Body of pancreas (tissue), 4 donors: ENCODE results near the gene RANGAP1. TPM values are rescaled to one million over a fixed set of nuclear protein-coding genes. Genes with fewer than 3 reads are reported as not detected.

ENCODE experiments used
- ATAC-seq: fragments of 150-250 bp; one replicate; pipeline ENCODE4 v1.9.1; 2016
- DNase-seq, 4 donors: peaks; one replicate each; pipeline ENCODE4 v3.0.0-alpha.2; 2019
- H3K27ac ChIP-seq, 4 donors: fragments of 200-600 bp; sonication (generic); 1 replicate in 3 of 4; 2 replicates in 1 of 4; pipeline versions ENCODE4 v1.5.1 to v1.6.1; 2016 to 2019; ENCODE audit warnings: mild to moderate bottlenecking in 1 of 4, mixed read lengths in 1 of 4, moderate library complexity in 1 of 4
- H3K27me3 ChIP-seq, 2 donors: fragments of 200-600 bp; sonication (generic); one replicate each; pipeline ENCODE4 v1.6.0; 2016; ENCODE audit warnings: mild to moderate bottlenecking in 1 of 2
- H3K36me3 ChIP-seq, 2 donors: fragments of 200-600 bp; sonication (generic); replicated peaks in 1 of 2; 2 replicates each; pipeline ENCODE4 v1.5.1; 2016; ENCODE audit warnings: low read depth in 2 of 2; ENCODE audit not compliant: insufficient read depth in 1 of 2
- H3K4me1 ChIP-seq: fragments of 200-600 bp; sonication (generic); one replicate; pipeline ENCODE4 v1.6.0; 2016
- H3K4me3 ChIP-seq, 2 donors: fragments of 200-600 bp; sonication (generic); 1 replicate in 1 of 2; 2 replicates in 1 of 2; pipeline ENCODE4 v1.5.1; 2016 to 2019
- H3K9me3 ChIP-seq, 3 donors: fragments of 200-600 bp; sonication (generic); 1 replicate in 2 of 3; 2 replicates in 1 of 3; pipeline ENCODE4 v1.5.1; 2016
- CTCF ChIP-seq, 7 experiments: fragments of 450-650 bp in 4 of 7; fragments of 200-600 bp in 3 of 7; sonication (generic) in 3 of 7; IDR thresholded peaks; one replicate each; pipeline ENCODE4 v1.5.1; 2016 to 2019; ENCODE audit warnings: antibody characterized with exemption in 7 of 7
- POLR2A ChIP-seq, 3 donors: fragments of 450-650 bp; IDR thresholded peaks; one replicate each; pipeline ENCODE4 v1.6.1; 2016; ENCODE audit warnings: antibody characterized with exemption in 3 of 3, mild to moderate bottlenecking in 2 of 3
- WGBS, 2 donors: methylation state at CpG; one replicate each; pipeline ENCODE4 v1.1.5; 2017; 5-methylcytosine and 5-hydroxymethylcytosine counted together
- intact Hi-C: fragments of 100-400 bp; cut with DNase I; formaldehyde crosslinking; loops from one replicate; pipeline ENCODE4 v1.15.1; 2023
- total RNA-seq, 2 donors: library from RNA; depleted of rRNA; stranded (reverse); fragments of >200 nt; gene quantifications; one replicate each; pipeline ENCODE4 v1.1.0, GENCODE V29; 2016

Gene RANGAP1
- total RNA-seq, 2 donors from 2014 or later, result 45.4 to 62.3 TPM

GRCh38 chr22:41315586-41315985 lies 29.6 kb upstream of the RANGAP1 start:
- no peak for TF ChIP-seq CTCF (IDR thresholded peaks at IDR 0.05)
- TF ChIP-seq POLR2A (IDR thresholded peaks at IDR 0.05), result no peak
- H3K4me1 ChIP-seq, result no peaks in the 10 kb centered on the region
- intact Hi-C loops, result no loop called here
- H3K9me3 ChIP-seq, result no peaks in the 10 kb centered on the region
- no peak overlapping the region for H3K4me3 ChIP-seq
- no peak overlapping the region for H3K27ac ChIP-seq
- DNase-seq (no peak), ATAC-seq (no peak)
- WGBS, 2 donors, result 65 to 71% methylated on average over 1 of the region's 1 CpG
- no peaks in the 10 kb centered on the region for H3K27me3 ChIP-seq
- H3K36me3 ChIP-seq, result no peaks in the 10 kb centered on the region

GRCh38 chr22:41314821-41315220 lies 28.8 kb upstream of the RANGAP1 start:
- no peaks in the 10 kb centered on the region for H3K36me3 ChIP-seq
- DNase-seq, result no peak
- no peaks in the 10 kb centered on the region for H3K9me3 ChIP-seq
- no peak for TF ChIP-seq CTCF (IDR thresholded peaks at IDR 0.05)
- TF ChIP-seq POLR2A (IDR thresholded peaks at IDR 0.05), result no peak
- H3K4me3 ChIP-seq, result no peak overlapping the region
- ATAC-seq, result no peak
- WGBS, 2 donors, result 95 to 97% methylated on average over 8 of the region's 8 CpGs
- no peaks in the 10 kb centered on the region for H3K27me3 ChIP-seq
- intact Hi-C loops, result no loop called here
- no peaks in the 10 kb centered on the region for H3K4me1 ChIP-seq
- H3K27ac ChIP-seq, result no peak overlapping the region

GRCh38 chr22:41311487-41311886 lies 25.5 kb upstream of the RANGAP1 start:
- 83 to 84% methylated on average over 5 of the region's 5 CpGs for WGBS, 2 donors
- TF ChIP-seq CTCF (IDR thresholded peaks at IDR 0.05) (no peak), POLR2A (IDR thresholded peaks at IDR 0.05) (no peak)
- intact Hi-C loops, result no loop called here

GRCh38 chr22:41310336-41310735 lies 24.3 kb upstream of the RANGAP1 start:
- no peaks in the 10 kb centered on the region for H3K27me3 ChIP-seq
- peaks cover 8% of the 10 kb centered on the region for H3K4me1 ChIP-seq
- no peaks in the 10 kb centered on the region for H3K36me3 ChIP-seq
- WGBS, 2 donors, result 83% methylated on average over 1 of the region's 1 CpG; no CpG with 5 or more reads in 1 of the 2 donors
- DNase-seq (no peak), ATAC-seq (no peak)
- H3K27ac ChIP-seq, result no peak overlapping the region
- no peak overlapping the region for H3K4me3 ChIP-seq
- intact Hi-C loops, result no loop called here
- no peaks in the 10 kb centered on the region for H3K9me3 ChIP-seq
- TF ChIP-seq POLR2A (IDR thresholded peaks at IDR 0.05) (no peak), CTCF (IDR thresholded peaks at IDR 0.05) (no peak)

More at GRCh38 chr22:41311487-41311886, 25.5 kb upstream of the RANGAP1 start:
- ATAC-seq (no peak), DNase-seq (no peak)
- Histone ChIP-seq H3K4me1 (peaks cover 8% of the 10 kb centered on the region), H3K27ac (no peak overlapping the region), H3K4me3 (no peak overlapping the region), H3K36me3 (no peaks in the 10 kb centered on the region), H3K27me3 (no peaks in the 10 kb centered on the region), H3K9me3 (no peaks in the 10 kb centered on the region)

GRCh38 chr22:41308544-41308947 lies 22.6 kb upstream of the RANGAP1 start:
- H3K27ac ChIP-seq, result no peak overlapping the region
- DNase-seq (peak in 2 of 4 donors; percentile 25 to 39), ATAC-seq (peak; percentile 22)
- no peaks in the 10 kb centered on the region for H3K27me3 ChIP-seq
- TF ChIP-seq CTCF (IDR thresholded peaks at IDR 0.05), result no peak
- TF ChIP-seq POLR2A (IDR thresholded peaks at IDR 0.05), result no peak
- no peak overlapping the region for H3K4me3 ChIP-seq
- WGBS, 2 donors, result 42 to 44% methylated on average over 7 of the region's 7 CpGs
- H3K4me1 ChIP-seq, result peaks cover 8% of the 10 kb centered on the region
- H3K36me3 ChIP-seq, result no peaks in the 10 kb centered on the region
- no peaks in the 10 kb centered on the region for H3K9me3 ChIP-seq
- intact Hi-C loops, result no loop called here
